ENCODE data around the gene LDLRAP1.
"Not testable (repeated sequence)": the region's sequence is repeated elsewhere in the genome, so short reads cannot be mapped to it uniquely, and the experiment has no call there.

The LDLRAP1 gene

GRCh38 chr1:25586181-25586588, 42.8 kb downstream of the LDLRAP1 start:
- Histone ChIP-seq H3K4me3 (no peak overlapping the region), H3K27ac (no peak overlapping the region)
- TF ChIP-seq CTCF (IDR thresholded peaks at IDR 0.05) = no peak
- no peak for DNase-seq (ENCODE audit: low spot score)

- no peak overlapping the region for H3K4me3 ChIP-seq
- no peak for TF ChIP-seq CTCF (IDR thresholded peaks at IDR 0.05)
- DNase-seq (ENCODE audit: low spot score) = no peak
- no peak overlapping the region for H3K27ac ChIP-seq
These were observed 43.9 kb downstream of the LDLRAP1 start for GRCh38 chr1:25587290-25587689.

- not testable (repeated sequence) for H3K27ac ChIP-seq; DNase-seq (ENCODE audit: low spot score); H3K4me3 ChIP-seq
These were observed 44.8 kb downstream of the LDLRAP1 start for GRCh38 chr1:25588224-25588623.

GRCh38 chr1:25588786-25589185, 45.4 kb downstream of the LDLRAP1 start:
- not testable (repeated sequence) for H3K4me3 ChIP-seq; H3K27ac ChIP-seq; DNase-seq (ENCODE audit: low spot score)

- peak overlapping the region in 1 of 2 donors; percentile 39 for H3K27ac ChIP-seq
- DNase-seq (ENCODE audit: low spot score) = no peak
- no peak overlapping the region for H3K4me3 ChIP-seq
- no peak for TF ChIP-seq CTCF (IDR thresholded peaks at IDR 0.05)
These were observed 46.9 kb downstream of the LDLRAP1 start for GRCh38 chr1:25590096-25590824.

GRCh38 chr1:25593861-25594260, 50.5 kb downstream of the LDLRAP1 start:
- no peak overlapping the region for H3K4me3 ChIP-seq
- H3K27ac ChIP-seq = no peak overlapping the region
- no peak for TF ChIP-seq CTCF (IDR thresholded peaks at IDR 0.05)
- no peak for DNase-seq (ENCODE audit: low spot score)

- no peak for DNase-seq (ENCODE audit: low spot score)
- TF ChIP-seq CTCF (IDR thresholded peaks at IDR 0.05) = no peak
- no peak overlapping the region for H3K4me3 ChIP-seq
- H3K27ac ChIP-seq = no peak overlapping the region
These were observed 51.6 kb downstream of the LDLRAP1 start for GRCh38 chr1:25594971-25595370.

- not testable (repeated sequence) for DNase-seq (ENCODE audit: low spot score); H3K4me3 ChIP-seq; H3K27ac ChIP-seq
These were observed 53.2 kb downstream of the LDLRAP1 start for GRCh38 chr1:25596641-25597040.

GRCh38 chr1:25598879-25599278, 55.5 kb downstream of the LDLRAP1 start:
- DNase-seq (ENCODE audit: low spot score) = no peak
- no peak overlapping the region for H3K4me3 ChIP-seq
- no peak for TF ChIP-seq CTCF (IDR thresholded peaks at IDR 0.05)
- H3K27ac ChIP-seq = no peak overlapping the region
